Keratinocyte (primary cell): Measurements from ENCODE around the gene PPTC7.

Experiments
- EZH2 ChIP-seq: IDR thresholded peaks from one replicate; pipeline ENCODE4 v1.6.1; 2012; ENCODE audit warnings: inconsistent platforms, mild to moderate bottlenecking, low read length, moderate library complexity
- TF ChIP-seq, protein P1 (sequence below), 3 experiments: IDR thresholded peaks in 1 of 3; conservative IDR thresholded peaks in 1 of 3; optimal IDR thresholded peaks in 1 of 3; 2 replicates in 2 of 3; 3 replicates in 1 of 3; pipeline versions ENCODE3 to v1.5.1; 2011; ENCODE audit warnings: low read length in 3 of 3, mild to moderate bottlenecking in 3 of 3, moderate library complexity in 2 of 3, control low read depth in 1 of 3, inconsistent platforms in 1 of 3; ENCODE audit not compliant: insufficient read depth in 2 of 3; ENCODE audit errors: extremely low read depth in 1 of 3

DNA sequence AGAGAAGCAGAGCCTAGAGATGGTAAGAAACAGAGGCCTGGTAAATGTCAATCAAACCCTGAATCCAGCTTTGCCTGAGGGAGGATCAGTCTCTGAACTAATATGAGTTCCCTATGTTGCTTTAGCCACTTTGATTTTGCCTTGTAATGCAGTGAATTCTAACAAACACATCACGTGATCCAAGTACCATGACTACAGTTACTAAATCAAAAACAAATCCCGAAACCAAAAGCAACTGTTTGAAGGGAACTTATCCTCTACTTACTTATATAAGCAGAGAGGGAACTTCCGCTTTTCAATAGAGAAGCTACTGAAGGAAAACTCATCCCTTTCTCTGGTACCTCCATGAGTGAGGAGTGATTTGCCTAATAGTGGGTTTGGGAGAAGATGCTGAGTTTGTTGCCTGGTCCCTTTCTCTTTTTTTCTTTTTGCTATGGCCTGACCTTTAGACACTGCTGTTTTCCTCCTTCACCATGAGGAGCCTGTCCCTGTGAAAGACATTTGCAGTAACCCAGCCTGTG lies 7.7 kb upstream of the PPTC7 start:
- TF ChIP-seq, protein P1, sequence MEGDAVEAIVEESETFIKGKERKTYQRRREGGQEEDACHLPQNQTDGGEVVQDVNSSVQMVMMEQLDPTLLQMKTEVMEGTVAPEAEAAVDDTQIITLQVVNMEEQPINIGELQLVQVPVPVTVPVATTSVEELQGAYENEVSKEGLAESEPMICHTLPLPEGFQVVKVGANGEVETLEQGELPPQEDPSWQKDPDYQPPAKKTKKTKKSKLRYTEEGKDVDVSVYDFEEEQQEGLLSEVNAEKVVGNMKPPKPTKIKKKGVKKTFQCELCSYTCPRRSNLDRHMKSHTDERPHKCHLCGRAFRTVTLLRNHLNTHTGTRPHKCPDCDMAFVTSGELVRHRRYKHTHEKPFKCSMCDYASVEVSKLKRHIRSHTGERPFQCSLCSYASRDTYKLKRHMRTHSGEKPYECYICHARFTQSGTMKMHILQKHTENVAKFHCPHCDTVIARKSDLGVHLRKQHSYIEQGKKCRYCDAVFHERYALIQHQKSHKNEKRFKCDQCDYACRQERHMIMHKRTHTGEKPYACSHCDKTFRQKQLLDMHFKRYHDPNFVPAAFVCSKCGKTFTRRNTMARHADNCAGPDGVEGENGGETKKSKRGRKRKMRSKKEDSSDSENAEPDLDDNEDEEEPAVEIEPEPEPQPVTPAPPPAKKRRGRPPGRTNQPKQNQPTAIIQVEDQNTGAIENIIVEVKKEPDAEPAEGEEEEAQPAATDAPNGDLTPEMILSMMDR (optimal IDR thresholded peaks at IDR 0.05 in 1 of 3, IDR thresholded peaks at IDR 0.05 in 1 of 3, conservative IDR thresholded peaks at IDR 0.05 in 1 of 3; ENCODE audit: extremely low read depth in 1 of 3, insufficient read depth in 2 of 3, low read length in 3 of 3): no peak
- TF ChIP-seq EZH2: no peak
